ENCODE data around the gene TPP2. TPM values are rescaled to one million over a fixed set of nuclear protein-coding genes. Genes with fewer than 3 reads are reported as not detected.

Gene TPP2
- total and polyA plus RNA-seq, 3 donors from 2014 or later = 86.2 to 171 (median 112) TPM

GRCh38 chr13:102682727-102683126 lies 85.9 kb downstream of the TPP2 start:
- no peak for TF ChIP-seq POLR2A (IDR thresholded peaks at IDR 0.05)
- no peak for TF ChIP-seq CTCF (IDR thresholded peaks at IDR 0.05)

GRCh38 chr13:102683637-102684036 lies 86.9 kb downstream of the TPP2 start:
- WGBS, 2 donors = 28 to 47% methylated on average over 2 of the region's 2 CpGs
- H3K27me3 ChIP-seq = no peaks in the 10 kb centered on the region
- no peaks in the 10 kb centered on the region for H3K4me1 ChIP-seq
- no peak overlapping the region for H3K27ac ChIP-seq
- intact Hi-C loops (cut with DNase I; ENCODE audit: low total_unique reads) = no loop called here
- H3K4me3 ChIP-seq = no peak overlapping the region
- no peak for DNase-seq
- no peaks in the 10 kb centered on the region for H3K36me3 ChIP-seq (ENCODE audit: low read depth, missing control alignments)
- H3K9me3 ChIP-seq = no peaks in the 10 kb centered on the region
- TF ChIP-seq CTCF (IDR thresholded peaks at IDR 0.05) (no peak), POLR2A (IDR thresholded peaks at IDR 0.05) (no peak)

More at GRCh38 chr13:102682727-102683126, 85.9 kb downstream of the TPP2 start:
- H3K27me3 ChIP-seq = no peaks in the 10 kb centered on the region
- H3K4me3 ChIP-seq = no peak overlapping the region
- DNase-seq = no peak
- intact Hi-C loops (cut with DNase I; ENCODE audit: low total_unique reads) = no loop called here
- no peaks in the 10 kb centered on the region for H3K9me3 ChIP-seq
- no peaks in the 10 kb centered on the region for H3K36me3 ChIP-seq (ENCODE audit: low read depth, missing control alignments)
- no peak overlapping the region for H3K27ac ChIP-seq
- 60 to 61% methylated on average over 3 of the region's 3 CpGs for WGBS, 2 donors
- H3K4me1 ChIP-seq = no peaks in the 10 kb centered on the region

GRCh38 chr13:102686024-102686423 lies 89.2 kb downstream of the TPP2 start:
- no peak overlapping the region for H3K4me3 ChIP-seq
- H3K4me1 ChIP-seq = no peaks in the 10 kb centered on the region
- TF ChIP-seq POLR2A (IDR thresholded peaks at IDR 0.05) (no peak), CTCF (IDR thresholded peaks at IDR 0.05) (no peak)
- H3K27me3 ChIP-seq = no peaks in the 10 kb centered on the region
- no peak for DNase-seq
- H3K9me3 ChIP-seq = no peaks in the 10 kb centered on the region
- H3K36me3 ChIP-seq (ENCODE audit: low read depth, missing control alignments) = no peaks in the 10 kb centered on the region
- intact Hi-C loops (cut with DNase I; ENCODE audit: low total_unique reads) = no loop called here
- no peak overlapping the region for H3K27ac ChIP-seq
- WGBS, 2 donors = 71 to 80% methylated on average over 3 of the region's 3 CpGs

GRCh38 chr13:102687520-102687919 lies 90.7 kb downstream of the TPP2 start:
- intact Hi-C loops (cut with DNase I; ENCODE audit: low total_unique reads) = no loop called here
- 80 to 86% methylated on average over 7 of the region's 7 CpGs for WGBS, 2 donors
- Histone ChIP-seq H3K9me3 (no peaks in the 10 kb centered on the region), H3K4me3 (no peak overlapping the region), H3K27ac (no peak overlapping the region), H3K4me1 (no peaks in the 10 kb centered on the region), H3K36me3 (ENCODE audit: low read depth, missing control alignments) (no peaks in the 10 kb centered on the region), H3K27me3 (no peaks in the 10 kb centered on the region)
- DNase-seq = no peak
- no peak for TF ChIP-seq POLR2A (IDR thresholded peaks at IDR 0.05)
- TF ChIP-seq CTCF (IDR thresholded peaks at IDR 0.05) = no peak

- intact Hi-C loops (cut with DNase I; ENCODE audit: low total_unique reads) = no loop called here
Measured at GRCh38 chr13:102688306-102688973, 91.7 kb downstream of the TPP2 start.

More at GRCh38 chr13:102688306-102688973, 91.7 kb downstream of the TPP2 start:
- DNase-seq = no peak
- Histone ChIP-seq H3K4me3 (no peak overlapping the region), H3K27ac (no peak overlapping the region), H3K9me3 (no peaks in the 10 kb centered on the region), H3K27me3 (no peaks in the 10 kb centered on the region), H3K4me1 (no peaks in the 10 kb centered on the region), H3K36me3 (ENCODE audit: low read depth, missing control alignments) (no peaks in the 10 kb centered on the region)
- TF ChIP-seq POLR2A (IDR thresholded peaks at IDR 0.05) (no peak), CTCF (IDR thresholded peaks at IDR 0.05) (no peak)
- WGBS, 2 donors = 55 to 64% methylated on average over 12 to 13 of the region's 13 CpGs

All from testis (tissue), 3 donors.